ENCODE data around the gene SKP1. TPM values are rescaled to one million over a fixed set of nuclear protein-coding genes. Genes with fewer than 3 reads are reported as not detected.

SKP1 gene
- total and polyA plus RNA-seq, 10 of the 15 experiments (the other 5 are each of a cell fraction or from before 2014, with no cell fraction given), result 100 to 1,686 (median 519) TPM

GRCh38 chr5:134100283-134101091, 76.3 kb downstream of the SKP1 start (continued):
- no peak for TF ChIP-seq MTA3 (IDR thresholded peaks at IDR 0.05; ENCODE audit: borderline replicate concordance, low read length)
- TF ChIP-seq HSF1 (IDR thresholded peaks at IDR 0.05; ENCODE audit: low read depth, low read length), result no peak
- peak; percentile 65; the same call in 1 of the 2 replicates for TF ChIP-seq ZNF217 (IDR thresholded peaks at IDR 0.05)
- TF ChIP-seq RFX5 (IDR thresholded peaks at IDR 0.05; ENCODE audit: low read depth, low read length), result no peak
- TF ChIP-seq MEF2A (IDR thresholded peaks at IDR 0.05; ENCODE audit: insufficient read depth, low read depth, low read length), result 0 out of 2 replicates have a peak, but pooled peaks have one; percentile 12
- no peak for TF ChIP-seq SRF (IDR thresholded peaks at IDR 0.05; ENCODE audit: low read depth in 2 of 2, low read length in 2 of 2)
- TF ChIP-seq CHD1 (IDR thresholded peaks at IDR 0.05; ENCODE audit: low read depth, low read length), result no peak
- TF ChIP-seq SKIL (IDR thresholded peaks at IDR 0.05; ENCODE audit: low read depth, poor library complexity, severe bottlenecking), result peak; percentile 95
- TF ChIP-seq NR2F1 (conservative IDR thresholded peaks at IDR 0.05), result peak; percentile 47; the same call in 1 of the 2 replicates
- peak; percentile 85 for TF ChIP-seq MEF2B (IDR thresholded peaks at IDR 0.05; ENCODE audit: partially characterized antibody, poor library complexity, severe bottlenecking)
- TF ChIP-seq, protein P1, sequence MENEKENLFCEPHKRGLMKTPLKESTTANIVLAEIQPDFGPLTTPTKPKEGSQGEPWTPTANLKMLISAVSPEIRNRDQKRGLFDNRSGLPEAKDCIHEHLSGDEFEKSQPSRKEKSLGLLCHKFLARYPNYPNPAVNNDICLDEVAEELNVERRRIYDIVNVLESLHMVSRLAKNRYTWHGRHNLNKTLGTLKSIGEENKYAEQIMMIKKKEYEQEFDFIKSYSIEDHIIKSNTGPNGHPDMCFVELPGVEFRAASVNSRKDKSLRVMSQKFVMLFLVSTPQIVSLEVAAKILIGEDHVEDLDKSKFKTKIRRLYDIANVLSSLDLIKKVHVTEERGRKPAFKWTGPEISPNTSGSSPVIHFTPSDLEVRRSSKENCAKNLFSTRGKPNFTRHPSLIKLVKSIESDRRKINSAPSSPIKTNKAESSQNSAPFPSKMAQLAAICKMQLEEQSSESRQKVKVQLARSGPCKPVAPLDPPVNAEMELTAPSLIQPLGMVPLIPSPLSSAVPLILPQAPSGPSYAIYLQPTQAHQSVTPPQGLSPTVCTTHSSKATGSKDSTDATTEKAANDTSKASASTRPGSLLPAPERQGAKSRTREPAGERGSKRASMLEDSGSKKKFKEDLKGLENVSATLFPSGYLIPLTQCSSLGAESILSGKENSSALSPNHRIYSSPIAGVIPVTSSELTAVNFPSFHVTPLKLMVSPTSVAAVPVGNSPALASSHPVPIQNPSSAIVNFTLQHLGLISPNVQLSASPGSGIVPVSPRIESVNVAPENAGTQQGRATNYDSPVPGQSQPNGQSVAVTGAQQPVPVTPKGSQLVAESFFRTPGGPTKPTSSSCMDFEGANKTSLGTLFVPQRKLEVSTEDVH (IDR thresholded peaks at IDR 0.05; ENCODE audit: low read depth, partially characterized antibody), result no peak
- TF ChIP-seq, protein P2, sequence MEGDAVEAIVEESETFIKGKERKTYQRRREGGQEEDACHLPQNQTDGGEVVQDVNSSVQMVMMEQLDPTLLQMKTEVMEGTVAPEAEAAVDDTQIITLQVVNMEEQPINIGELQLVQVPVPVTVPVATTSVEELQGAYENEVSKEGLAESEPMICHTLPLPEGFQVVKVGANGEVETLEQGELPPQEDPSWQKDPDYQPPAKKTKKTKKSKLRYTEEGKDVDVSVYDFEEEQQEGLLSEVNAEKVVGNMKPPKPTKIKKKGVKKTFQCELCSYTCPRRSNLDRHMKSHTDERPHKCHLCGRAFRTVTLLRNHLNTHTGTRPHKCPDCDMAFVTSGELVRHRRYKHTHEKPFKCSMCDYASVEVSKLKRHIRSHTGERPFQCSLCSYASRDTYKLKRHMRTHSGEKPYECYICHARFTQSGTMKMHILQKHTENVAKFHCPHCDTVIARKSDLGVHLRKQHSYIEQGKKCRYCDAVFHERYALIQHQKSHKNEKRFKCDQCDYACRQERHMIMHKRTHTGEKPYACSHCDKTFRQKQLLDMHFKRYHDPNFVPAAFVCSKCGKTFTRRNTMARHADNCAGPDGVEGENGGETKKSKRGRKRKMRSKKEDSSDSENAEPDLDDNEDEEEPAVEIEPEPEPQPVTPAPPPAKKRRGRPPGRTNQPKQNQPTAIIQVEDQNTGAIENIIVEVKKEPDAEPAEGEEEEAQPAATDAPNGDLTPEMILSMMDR (IDR thresholded peaks at IDR 0.05 in 2 of 3, conservative IDR thresholded peaks at IDR 0.05 in 1 of 3; ENCODE audit: control insufficient read depth in 2 of 3, extremely low read depth in 1 of 3, insufficient read depth in 1 of 3, low read depth in 3 of 3, low read length in 3 of 3), result no peak
- TF ChIP-seq ASH2L (IDR thresholded peaks at IDR 0.05; ENCODE audit: borderline replicate concordance, low read depth), result peak; percentile 28; the same call in 1 of the 2 replicates
- peak in 1 of 2 experiments; percentile 37; a peak in 2 of 4 replicates for TF ChIP-seq ETV6 (conservative IDR thresholded peaks at IDR 0.05 in 1 of 2, IDR thresholded peaks at IDR 0.05 in 1 of 2; ENCODE audit: borderline replicate concordance in 1 of 2, low read depth in 1 of 2)
- no peak for TF ChIP-seq CHD4 (IDR thresholded peaks at IDR 0.05)

All from GM12878 (cell line).